ENCODE results near the gene CWC27. TPM values are rescaled to one million over a fixed set of nuclear protein-coding genes. Genes with fewer than 3 reads are reported as not detected.

CWC27 gene
- total and polyA plus RNA-seq, 2 experiments from 2014 or later = 16.3 to 51.6 TPM

DNA sequence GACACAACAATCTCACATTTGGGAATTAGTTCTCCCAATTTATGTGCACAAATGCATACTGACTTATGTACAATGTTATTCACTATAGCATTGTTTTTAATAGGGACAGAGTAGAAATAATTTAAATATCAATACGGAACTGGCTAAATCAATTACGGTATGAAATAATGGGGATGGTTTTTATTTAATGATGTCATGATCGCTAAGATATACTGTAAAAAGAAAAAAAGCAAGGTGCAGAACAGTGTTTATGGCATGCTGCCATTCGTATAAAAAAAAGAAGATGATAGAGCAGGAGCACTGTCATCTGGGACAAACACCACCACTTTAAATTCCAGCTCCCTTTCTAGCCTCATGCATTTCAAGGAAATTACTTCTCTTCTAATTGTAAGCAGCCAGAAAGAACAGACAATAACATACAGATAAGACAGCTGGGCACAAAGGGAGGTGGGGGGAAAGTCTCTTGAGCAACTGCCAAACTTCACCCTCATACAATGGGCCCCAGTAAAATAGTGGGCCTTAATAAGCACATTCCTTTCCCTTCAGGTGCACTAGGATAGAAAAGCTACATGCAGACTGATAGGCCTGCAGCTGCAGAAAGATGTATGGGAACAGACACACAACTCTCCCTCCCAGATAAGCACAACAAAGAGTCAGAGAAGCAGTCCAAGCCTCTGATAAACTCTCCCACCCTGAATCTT is 8.6 kb upstream of the CWC27 start:
- H3K27ac ChIP-seq = peak overlapping the region; percentile 78
- DNase-seq (ENCODE audit: low read depth in 1 of 2, low spot score in 1 of 2) = peak in 1 of 2 donors; percentile 4
- TF ChIP-seq, protein P1, sequence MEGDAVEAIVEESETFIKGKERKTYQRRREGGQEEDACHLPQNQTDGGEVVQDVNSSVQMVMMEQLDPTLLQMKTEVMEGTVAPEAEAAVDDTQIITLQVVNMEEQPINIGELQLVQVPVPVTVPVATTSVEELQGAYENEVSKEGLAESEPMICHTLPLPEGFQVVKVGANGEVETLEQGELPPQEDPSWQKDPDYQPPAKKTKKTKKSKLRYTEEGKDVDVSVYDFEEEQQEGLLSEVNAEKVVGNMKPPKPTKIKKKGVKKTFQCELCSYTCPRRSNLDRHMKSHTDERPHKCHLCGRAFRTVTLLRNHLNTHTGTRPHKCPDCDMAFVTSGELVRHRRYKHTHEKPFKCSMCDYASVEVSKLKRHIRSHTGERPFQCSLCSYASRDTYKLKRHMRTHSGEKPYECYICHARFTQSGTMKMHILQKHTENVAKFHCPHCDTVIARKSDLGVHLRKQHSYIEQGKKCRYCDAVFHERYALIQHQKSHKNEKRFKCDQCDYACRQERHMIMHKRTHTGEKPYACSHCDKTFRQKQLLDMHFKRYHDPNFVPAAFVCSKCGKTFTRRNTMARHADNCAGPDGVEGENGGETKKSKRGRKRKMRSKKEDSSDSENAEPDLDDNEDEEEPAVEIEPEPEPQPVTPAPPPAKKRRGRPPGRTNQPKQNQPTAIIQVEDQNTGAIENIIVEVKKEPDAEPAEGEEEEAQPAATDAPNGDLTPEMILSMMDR (IDR thresholded peaks at IDR 0.05; ENCODE audit: low read depth, low read length) = no peak
- peaks cover 20% of the 10 kb centered on the region for H3K4me1 ChIP-seq (ENCODE audit: low read depth)
- no peaks in the 10 kb centered on the region for H3K36me3 ChIP-seq
- no peak overlapping the region for H3K4me3 ChIP-seq
- H3K27me3 ChIP-seq = no peaks in the 10 kb centered on the region
- no peaks in the 10 kb centered on the region for H3K9me3 ChIP-seq (ENCODE audit: low read depth)

DNA sequence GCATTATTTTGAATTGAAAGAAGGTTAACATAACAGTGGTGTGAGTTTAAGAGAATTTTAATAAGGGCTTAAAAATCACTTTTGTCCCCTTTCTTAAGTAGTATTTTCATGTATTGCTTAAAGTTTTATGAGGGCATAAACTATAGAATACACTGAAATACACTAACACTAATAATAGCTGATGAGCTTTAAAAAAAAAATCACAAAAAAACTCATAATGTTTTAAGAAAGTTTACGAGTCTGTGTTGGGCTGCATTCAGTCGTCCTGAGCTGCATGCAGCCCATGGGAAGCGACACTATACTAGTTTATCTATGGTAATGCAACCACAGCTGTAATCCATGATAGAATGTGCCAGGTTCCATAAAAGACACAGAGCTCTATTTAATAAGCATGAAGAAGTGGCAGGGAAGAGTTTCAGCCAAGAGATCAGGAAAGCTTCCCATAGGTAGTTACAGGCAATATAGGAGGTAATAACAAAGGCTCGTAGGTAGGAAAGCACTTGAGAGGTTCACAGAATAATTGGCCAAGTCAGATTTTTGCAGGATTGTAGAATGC is 4.7 kb upstream of the CWC27 start:
- TF ChIP-seq, protein P1 (IDR thresholded peaks at IDR 0.05; ENCODE audit: low read depth, low read length) = no peak
- H3K27me3 ChIP-seq = no peaks in the 10 kb centered on the region
- no peak for DNase-seq (ENCODE audit: low read depth in 1 of 2, low spot score in 1 of 2)
- no peak overlapping the region for H3K27ac ChIP-seq
- H3K4me3 ChIP-seq = no peak overlapping the region
- no peaks in the 10 kb centered on the region for H3K36me3 ChIP-seq
- H3K9me3 ChIP-seq (ENCODE audit: low read depth) = no peaks in the 10 kb centered on the region
- H3K4me1 ChIP-seq (ENCODE audit: low read depth) = peaks cover 29% of the 10 kb centered on the region

DNA sequence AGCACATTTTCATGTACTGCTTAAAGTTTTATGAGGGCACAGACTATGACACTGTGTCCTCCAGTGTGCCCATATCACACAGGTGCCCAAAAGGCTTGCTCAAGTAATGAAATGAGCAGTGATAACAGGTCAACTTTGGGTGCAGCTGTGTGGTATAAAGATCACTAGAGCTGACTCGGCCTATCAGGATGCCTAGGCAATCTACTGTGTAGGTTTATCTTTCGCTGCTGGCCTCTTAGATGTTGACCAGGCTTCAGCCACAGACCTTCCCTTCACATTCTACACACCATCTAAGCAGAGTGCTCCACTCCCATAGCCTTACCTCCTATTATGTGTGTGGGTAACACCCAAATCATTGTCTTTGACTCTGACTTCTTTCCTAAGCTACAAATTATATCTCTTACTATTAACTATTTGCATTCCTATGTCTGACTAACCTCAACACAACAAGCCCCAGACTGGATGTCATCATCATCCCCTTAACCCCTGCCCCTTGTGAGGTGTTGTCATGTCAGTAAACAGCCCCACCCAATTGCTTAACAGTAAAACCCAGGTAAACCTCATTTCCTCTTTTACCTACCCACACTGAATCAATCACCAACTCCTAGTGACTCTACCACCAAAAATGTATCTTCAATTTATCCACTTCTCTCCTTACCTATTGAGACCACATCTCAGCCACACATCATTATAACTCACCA is 2.8 kb upstream of the CWC27 start:
- H3K4me3 ChIP-seq = no peak overlapping the region
- no peaks in the 10 kb centered on the region for H3K27me3 ChIP-seq
- TF ChIP-seq, protein P1 (IDR thresholded peaks at IDR 0.05; ENCODE audit: low read depth, low read length) = no peak
- no peak overlapping the region for H3K27ac ChIP-seq
- no peaks in the 10 kb centered on the region for H3K36me3 ChIP-seq
- no peak for DNase-seq (ENCODE audit: low read depth in 1 of 2, low spot score in 1 of 2)
- peaks cover 21% of the 10 kb centered on the region for H3K4me1 ChIP-seq (ENCODE audit: low read depth)
- no peaks in the 10 kb centered on the region for H3K9me3 ChIP-seq (ENCODE audit: low read depth)

DNA sequence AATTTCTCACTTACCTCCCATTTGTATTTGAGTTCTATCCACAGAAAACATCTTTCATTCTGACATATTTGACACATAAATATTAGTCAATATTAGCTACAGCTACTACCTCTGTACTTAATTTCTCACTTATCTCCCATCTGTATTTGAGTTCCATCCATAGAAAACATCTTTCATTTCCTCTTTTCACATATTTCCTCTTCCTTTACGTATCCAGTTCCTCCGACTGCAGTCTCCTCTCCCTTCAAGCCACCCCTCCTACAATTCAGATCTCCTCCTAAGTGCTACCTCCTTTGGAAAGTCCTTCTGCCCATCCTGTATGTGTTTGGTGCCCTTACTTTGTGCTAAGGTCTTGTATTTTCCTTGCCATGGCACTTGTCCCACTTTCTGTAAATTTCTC is 1.8 kb upstream of the CWC27 start:
- Histone ChIP-seq H3K27ac (peak overlapping the region; percentile 99), H3K9me3 (ENCODE audit: low read depth) (no peaks in the 10 kb centered on the region), H3K4me1 (ENCODE audit: low read depth) (peaks cover 17% of the 10 kb centered on the region), H3K27me3 (no peaks in the 10 kb centered on the region), H3K36me3 (no peaks in the 10 kb centered on the region), H3K4me3 (peak overlapping the region; percentile 73)
- TF ChIP-seq, protein P1 (IDR thresholded peaks at IDR 0.05; ENCODE audit: low read depth, low read length) = no peak
- DNase-seq (ENCODE audit: low read depth in 1 of 2, low spot score in 1 of 2) = no peak

DNA sequence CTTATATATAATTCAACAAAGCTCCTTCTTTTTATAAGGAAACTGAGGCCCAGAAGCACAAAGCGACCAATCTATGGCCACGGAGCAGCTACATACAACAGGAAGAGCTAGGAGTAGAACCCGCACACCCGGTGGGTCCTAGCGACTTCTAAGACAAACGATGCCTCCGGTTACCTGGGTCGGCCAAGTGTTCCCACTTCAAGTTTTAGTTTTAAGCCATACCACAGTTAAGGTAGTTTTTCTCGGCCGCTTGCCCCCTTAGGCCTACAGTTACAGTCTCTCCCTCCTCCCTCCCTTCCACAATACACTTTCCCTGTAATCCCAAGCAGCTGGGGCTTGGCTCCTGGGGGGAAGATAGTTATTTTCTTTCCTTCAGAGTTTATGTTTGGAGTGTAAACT is 772 bp upstream of the CWC27 start:
- Histone ChIP-seq H3K36me3 (no peaks in the 10 kb centered on the region), H3K9me3 (ENCODE audit: low read depth) (no peaks in the 10 kb centered on the region), H3K4me1 (ENCODE audit: low read depth) (peaks cover 17% of the 10 kb centered on the region), H3K27me3 (no peaks in the 10 kb centered on the region), H3K27ac (peak overlapping the region; percentile 99), H3K4me3 (peak overlapping the region; percentile 73)
- TF ChIP-seq, protein P1 (IDR thresholded peaks at IDR 0.05; ENCODE audit: low read depth, low read length) = no peak
- peak in 1 of 2 donors; percentile 26 for DNase-seq (ENCODE audit: low read depth in 1 of 2, low spot score in 1 of 2)

All from cardiac muscle cell (in vitro differentiated cells and primary cell).